ENCODE measurements around the gene SLC6A3.

Gene SLC6A3
- total RNA-seq = 0 reads per million in 4 donors

DNA sequence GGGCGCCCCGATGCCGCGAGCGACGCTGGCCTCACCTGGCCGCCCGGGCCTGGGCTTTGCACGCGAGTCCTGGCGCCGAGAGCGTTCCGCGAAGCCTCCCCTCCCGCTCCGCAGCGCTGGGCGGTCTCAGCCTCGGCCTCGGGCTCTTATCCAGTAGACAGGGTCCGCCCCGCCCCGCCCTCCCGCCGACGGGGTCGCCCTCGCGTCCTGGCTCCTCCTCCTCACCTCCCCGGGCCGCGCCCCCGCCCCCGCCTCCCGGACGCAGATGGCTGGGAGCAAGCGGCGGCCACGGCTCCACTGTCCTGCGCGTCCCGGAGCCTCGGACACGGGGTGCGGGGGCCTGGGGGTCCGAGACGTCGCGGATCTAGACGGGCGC is at the start of gene SLC6A3:
Gene SLC6A3 (minus strand): TSS at position 128 of the 376 bp plus-strand sequence. CDS start 2,243 bp downstream, outside the sequence.
- no peak for DNase-seq

- DNase-seq = no peak
Observed at GRCh38 chr5:1493941-1494340, 48.7 kb upstream of the SLC6A3 start.

GRCh38 chr5:1493413-1493812 is 48.2 kb upstream of the SLC6A3 start:
- no peak for DNase-seq

DNA sequence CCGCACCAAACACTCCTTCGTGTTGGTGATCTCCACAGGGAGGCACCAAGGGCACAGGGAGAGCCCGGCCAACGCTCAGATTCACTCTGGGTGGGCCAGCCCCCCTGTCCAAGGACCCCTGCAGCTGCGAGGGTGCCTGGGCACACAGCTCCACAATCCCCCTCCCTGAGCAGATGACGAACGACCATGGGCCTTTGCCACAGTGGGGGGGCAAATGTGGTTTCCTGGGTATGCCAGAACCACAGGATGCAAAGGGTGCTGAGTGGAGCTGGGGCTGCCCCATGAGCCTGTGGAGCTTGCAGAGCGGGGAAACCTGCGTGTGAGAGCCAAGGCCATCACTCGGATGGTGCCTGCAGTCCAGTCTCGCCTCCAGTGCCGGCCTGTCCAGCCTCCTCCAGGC is 47.5 kb upstream of the SLC6A3 start:
- DNase-seq = no peak

DNA sequence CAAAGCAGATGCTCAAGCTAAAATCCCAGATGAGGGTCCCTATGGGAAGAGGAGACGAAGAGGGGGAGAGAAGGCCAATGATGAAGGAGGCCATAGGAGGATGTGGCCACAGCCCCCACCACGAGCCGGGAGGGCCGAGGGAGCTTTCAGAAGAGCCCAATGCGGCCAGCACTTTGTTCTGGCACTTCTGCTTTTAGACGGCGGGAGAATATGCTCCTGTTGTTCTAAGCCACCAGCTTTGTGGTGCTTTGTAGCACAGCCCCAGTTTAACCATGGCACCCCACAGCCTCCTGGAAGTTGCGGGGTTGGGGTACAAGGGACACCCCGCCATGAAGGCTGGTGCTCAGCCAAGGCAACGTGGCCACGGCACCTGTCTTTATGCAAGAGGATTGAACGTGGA is 45.1 kb upstream of the SLC6A3 start:
- no peak for DNase-seq

- DNase-seq = no peak
Observed at GRCh38 chr5:1489754-1490153, 44.5 kb upstream of the SLC6A3 start.

GRCh38 chr5:1488882-1489680 is 43.8 kb upstream of the SLC6A3 start:
- DNase-seq = peak in 1 of 5 donors; percentile 61

DNA sequence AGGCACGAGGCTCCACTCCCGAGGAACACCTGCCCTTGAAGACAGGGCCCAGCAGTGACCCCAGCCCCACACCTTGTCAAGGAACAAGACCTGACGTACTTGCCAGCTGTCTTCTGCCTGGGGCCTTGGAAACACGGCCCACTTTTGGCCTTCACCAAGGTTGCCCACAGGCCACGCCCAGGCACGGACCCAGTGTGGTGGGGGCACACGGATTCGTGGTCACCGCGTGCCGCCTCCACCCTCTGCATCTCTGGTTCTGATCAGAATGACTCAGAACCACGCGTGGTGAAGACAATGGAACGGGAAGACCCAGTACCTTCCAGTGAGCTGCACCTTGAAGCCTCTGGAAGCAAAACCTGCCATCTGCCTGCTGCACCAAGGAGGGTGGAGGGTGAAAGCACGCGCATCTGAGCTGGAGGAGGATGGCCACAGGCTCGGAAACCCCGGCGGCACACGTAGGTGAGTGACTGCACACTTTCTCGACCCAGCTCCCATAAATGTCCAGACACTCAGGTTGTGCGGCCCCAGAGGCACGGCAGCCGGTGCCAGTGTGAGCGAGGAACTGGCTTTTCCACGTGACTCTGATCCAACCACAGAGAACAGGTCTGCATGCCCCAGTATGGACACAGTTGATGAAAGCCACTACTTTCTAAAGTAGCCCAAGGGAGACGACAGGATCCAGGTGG is 42.0 kb upstream of the SLC6A3 start:
- no peak for DNase-seq

DNA sequence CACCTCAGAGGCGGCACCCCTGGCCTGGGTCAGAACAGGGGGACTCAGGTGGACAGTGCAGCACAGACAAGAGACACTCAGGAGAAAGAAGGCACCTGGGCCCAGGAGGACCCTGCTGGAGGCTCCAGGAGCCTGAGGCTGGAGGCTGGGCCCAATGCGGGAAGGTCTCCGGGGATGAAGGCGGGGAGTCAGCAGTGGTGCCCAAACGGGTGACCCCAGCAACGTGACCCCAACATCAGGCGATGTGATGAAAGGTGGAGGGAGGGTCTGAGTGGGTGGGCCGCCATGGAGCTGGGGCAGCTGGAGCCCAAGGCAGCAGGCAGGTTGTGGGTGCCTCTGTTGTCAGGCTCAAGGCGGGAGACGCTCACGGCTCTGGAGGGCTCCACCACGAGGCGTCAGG is 41.0 kb upstream of the SLC6A3 start:
- no peak for DNase-seq

DNA sequence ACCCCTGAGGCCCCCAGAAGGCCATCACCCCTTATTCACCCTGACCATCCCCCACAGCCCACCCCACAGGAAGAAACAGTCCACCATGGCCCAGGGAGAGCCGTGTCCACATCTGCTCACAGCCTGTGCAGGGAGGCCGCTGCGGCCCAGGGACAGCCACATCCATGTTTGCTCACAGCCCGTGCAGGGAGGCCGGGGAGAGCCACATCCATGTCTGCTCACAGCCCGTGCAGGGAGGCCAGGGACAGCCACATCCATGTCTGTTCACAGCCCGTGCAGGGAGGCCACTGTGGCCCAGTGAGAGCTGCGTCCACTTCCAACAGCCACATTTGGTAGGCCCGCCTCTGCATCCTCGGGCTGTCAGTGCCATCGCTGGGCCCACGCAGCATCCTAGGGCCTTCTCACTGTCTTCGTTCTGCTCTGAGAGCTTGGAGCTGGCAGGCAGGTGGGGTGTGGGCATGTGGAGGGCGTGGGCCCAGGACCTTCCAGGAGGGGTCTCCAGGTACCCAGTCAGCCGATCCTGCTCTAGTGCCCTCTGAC is 40.4 kb upstream of the SLC6A3 start:
- no peak for DNase-seq

DNA sequence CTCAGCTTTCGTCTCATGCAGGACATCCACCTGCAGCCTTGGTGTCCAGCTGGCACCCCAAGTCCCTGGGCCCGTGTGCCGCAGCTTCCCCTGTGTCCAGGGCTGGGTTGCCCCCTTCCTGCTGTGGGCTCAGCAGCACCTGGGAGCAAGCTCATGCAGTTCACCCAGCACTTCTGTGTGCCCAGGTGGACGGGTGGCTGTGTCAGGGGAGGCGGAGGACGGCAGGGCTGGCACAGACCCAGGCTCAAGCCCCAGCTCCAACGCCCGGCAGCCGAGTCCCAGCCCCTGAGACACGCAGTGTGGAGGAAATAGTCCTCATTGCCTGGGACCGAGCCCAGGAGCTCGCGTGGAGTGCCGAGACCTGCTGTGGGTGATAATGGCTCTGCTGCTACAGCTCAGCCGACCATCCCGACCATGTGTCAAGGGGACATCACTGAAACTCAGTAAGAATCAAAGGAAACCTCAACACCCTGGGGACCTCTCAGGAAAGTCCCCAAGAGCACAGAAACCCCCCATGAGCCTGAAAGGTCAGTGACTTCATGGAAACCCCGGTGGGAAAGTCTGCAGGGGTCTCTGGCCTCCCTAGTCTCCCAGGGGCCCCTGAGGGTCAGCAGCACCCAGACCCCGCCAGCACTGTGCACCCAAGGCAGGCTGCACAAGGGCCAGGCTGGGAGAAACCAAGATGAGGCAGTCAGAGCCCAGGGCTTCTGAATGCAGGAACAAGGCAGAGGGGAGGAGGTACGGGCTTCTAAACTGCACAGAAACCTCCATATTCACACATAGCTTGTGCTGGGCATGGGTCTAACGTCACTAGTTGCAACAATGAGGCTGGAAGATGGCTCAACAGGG is 39.7 kb upstream of the SLC6A3 start:
- DNase-seq = no peak

DNA sequence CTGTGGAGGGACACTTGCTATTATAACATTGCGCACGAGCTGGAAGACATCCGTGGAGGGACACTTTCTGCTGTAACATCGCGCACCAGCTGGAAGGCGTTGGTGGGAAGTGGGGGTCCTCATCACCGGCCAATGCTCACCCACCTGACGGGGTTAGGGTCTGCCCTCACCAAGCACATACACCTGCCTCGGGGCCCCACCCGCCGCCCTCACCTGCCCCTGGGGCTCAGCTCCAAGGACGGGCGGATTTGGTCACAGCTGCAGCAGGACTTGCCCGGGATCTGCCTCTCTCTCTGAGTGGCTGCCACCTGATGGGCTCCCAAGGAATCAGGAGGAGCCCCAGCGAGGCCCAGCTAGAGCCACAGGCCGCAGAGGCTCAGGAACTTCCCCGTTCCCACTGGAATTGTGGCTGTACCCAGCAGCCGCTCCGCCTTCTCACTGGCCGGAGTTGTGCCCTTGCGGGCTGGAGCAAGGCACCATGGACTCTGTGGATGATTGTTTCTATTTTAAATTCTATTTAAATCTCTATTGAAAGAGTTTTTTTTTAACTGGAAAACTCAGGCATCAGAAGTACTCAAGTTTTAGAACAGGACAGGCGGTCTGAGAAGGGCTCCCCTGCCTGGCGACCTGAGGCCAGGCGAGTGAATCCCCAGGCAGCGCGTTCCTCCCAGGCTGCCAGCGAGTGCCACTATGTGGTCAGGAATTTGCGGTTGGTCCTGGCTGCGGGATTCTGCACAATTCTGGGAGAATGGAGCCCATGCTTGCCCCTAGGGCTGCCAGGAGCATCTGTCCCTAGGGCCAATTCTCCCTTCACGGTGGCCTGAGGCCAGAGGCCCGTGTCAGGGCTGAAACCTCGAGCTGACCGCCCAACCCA is 38.9 kb upstream of the SLC6A3 start:
- no peak for DNase-seq

DNA sequence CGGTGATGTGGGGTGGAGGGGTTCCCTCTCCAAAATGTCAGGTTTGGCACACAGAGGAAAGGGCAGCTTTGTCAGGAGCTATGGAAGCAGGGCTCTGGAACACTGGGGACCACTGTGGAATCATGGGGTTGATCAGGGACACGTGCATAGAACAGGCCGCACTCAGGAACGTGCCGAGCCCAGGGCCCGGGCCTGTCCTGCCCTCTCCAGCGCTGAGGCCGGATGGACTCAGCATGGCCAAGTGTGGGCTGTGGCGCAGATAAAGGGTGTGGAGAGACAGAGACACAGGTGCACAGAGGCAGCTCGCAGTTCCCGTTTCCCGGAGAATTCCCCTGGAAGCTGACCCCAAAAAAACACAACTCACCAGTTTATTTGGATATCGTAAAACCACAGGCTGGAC is 37.8 kb upstream of the SLC6A3 start:
- no peak for DNase-seq

DNA sequence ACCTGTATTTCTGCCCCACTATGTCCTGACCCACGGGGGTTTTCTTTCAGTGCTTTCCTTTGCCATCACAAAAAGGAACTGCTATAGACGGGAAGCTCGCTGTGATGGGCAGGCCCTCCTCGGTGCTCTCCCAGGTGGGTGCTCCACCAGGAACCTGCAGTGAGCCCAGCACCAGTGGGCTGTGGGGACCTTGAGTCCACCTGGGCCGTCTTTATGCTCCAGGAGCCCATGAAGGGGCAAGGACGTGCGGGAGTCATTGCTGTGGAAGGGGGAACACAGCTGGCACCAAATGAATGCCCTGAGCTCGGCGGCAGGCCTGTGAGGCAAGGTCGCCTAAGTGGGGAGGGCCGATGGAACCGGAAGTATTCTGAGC is 36.7 kb upstream of the SLC6A3 start:
- DNase-seq = no peak

- DNase-seq = no peak
Observed at GRCh38 chr5:1481266-1481958, 36.2 kb upstream of the SLC6A3 start.

- DNase-seq = no peak
Observed at GRCh38 chr5:1480806-1481205, 35.6 kb upstream of the SLC6A3 start.

DNA sequence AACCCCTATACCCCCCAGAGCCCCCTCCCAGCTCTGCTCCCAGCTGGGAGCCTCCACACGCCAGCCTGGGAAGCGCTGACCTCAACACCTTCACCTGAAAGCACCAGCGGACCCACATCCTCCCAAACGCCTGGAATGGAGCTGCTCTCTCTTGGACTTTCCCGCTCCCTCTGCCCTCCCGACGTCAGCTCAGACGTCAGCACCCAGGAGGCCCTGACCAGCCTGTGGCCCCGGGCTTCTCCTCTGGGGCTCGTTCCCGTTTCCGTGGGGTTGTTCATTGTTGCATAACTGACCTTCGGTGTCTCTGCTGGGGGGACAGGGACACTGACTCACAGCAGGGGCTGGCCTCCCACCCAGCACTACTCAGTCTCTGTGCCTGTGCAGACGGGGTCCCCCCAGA is 35.0 kb upstream of the SLC6A3 start:
- DNase-seq = no peak

DNA sequence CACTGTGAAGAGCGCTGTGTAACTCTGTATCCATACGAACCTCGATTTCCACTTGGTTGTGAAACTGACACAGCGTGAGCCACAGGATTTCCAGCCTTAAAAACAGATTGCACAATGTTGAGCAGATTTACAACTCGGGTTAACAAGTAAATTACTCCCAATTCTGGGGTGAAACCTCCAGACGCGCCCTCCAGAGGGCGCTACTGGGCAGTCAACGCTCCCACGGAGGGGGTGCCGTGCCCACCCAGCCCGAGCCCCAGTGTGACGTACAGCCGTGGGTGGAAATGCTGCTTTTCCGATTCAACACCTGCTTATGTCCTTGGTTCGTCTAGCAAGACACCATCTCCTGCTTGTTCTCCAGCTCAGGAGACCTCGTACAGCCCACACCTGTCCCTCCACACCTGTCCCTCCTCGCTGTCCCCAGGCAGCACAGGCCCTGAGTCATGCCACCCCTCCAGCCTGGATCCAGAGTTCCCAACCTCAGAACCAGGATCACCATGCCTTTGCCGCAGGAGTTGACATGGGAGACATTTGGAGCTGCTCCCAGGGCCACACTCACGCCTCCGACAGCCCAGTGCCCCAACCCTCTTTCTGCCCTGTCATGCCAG is 34.4 kb upstream of the SLC6A3 start:
- peak in 3 of 5 donors; percentile 21 to 27 (median 26) for DNase-seq

- DNase-seq = no peak
Observed at GRCh38 chr5:1479066-1479465, 33.8 kb upstream of the SLC6A3 start.

- DNase-seq = no peak
Observed at GRCh38 chr5:1478271-1479035, 33.2 kb upstream of the SLC6A3 start.
